ENCODE measurements around the gene DCHS1. TPM values are rescaled to one million over a fixed set of nuclear protein-coding genes. Genes with fewer than 3 reads are reported as not detected.
"Not testable (repeated sequence)": the region's sequence is repeated elsewhere in the genome, so short reads cannot be mapped to it uniquely, and the experiment has no call there.

The DCHS1 gene
- total RNA-seq: under 1 TPM; 0.89 to 0.96 TPM
- 1.5 TPM for polyA plus RNA-seq

DNA sequence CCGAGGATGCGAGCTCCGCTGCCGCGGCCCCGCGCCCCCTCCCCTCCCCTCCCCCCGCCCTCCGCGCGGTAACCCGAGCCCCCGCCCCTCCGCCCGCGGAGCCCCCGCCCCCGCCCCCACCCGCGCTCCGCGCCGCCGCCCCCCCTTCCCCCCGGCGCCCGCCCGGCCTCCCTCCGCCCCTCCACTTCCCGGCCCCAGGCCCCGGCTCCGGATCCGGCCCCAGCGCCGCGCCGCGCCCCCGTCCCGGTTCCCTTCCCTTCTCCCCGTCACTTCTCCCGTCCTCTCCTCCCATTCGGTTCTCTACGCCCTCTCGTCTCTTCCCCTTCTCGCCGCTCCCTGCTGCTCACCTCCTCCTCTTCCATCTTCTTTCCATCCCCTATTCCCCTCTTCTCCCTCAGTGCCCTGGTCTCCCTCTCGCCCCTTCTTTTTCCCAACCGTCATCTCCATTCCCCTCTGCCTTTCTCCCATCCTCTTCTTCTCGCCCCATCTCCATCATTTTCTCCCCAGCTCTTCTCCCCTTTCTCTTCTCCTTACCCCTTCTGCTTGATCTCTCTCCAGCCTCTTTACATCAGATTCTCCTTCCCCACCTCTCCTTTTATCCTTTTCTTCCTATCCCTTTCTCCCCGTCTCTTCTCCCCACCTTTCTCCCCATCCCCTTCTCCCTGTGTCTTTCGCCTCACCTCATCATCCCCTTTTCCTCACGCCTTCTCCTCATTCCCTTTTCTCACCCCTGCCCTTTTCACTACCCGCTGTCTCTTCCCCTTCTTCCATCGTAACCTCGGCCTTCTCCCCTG, at the start of gene DCHS1:
TSS of gene DCHS1 (minus strand) at position 20 of the 794 bp plus-strand sequence. CDS start 14,196 bp downstream, outside the sequence.
- Mint-ChIP-seq H3K36me3 (no peaks in the 10 kb centered on the region), H3K27me3 (peaks cover 0 to 2% of the 10 kb centered on the region in 2 donors), H3K27ac (peak within 1 kb of the TSS in 6 of 8 donors; percentile 1 to 82 (median 28)), H3K9me3 (no peaks in the 10 kb centered on the region), H3K4me1 (peaks cover 0 to 3% (median 2%) of the 10 kb centered on the region in 3 donors), H3K4me3 (peak within 1 kb of the TSS; percentile 46 to 86 (median 72))
- DNase-seq: peak in 3 of 5 donors; percentile 6 to 30 (median 25)
- Histone ChIP-seq H3K9me3 (ENCODE audit: low read length) (no peaks in the 10 kb centered on the region), H3K36me3 (ENCODE audit: insufficient read depth, low read length) (no peaks in the 10 kb centered on the region), H3K27me3 (ENCODE audit: insufficient read depth, low read length, poor library complexity, severe bottlenecking) (no peaks in the 10 kb centered on the region), H3K4me1 (ENCODE audit: insufficient read depth, low read length) (peaks cover 27% of the 10 kb centered on the region), H3K4me3 (ENCODE audit: low read length) (peak within 1 kb of the TSS; percentile 40), H3K27ac (ENCODE audit: low read depth, low read length) (no peak within 1 kb of the TSS)
- ChIA-PET POLR2A (interaction anchor here (0.6 to 1.4 kb wide), 4 partner anchors 15 to 44 kb away, joined by 3 to 12 read pairs (median 3); partner anchors contain the start of genes MRPL17 and TPP1), CTCF (interaction anchor here (1.0 to 1.8 kb wide), 4 partner anchors 9 to 43 kb away, joined by 3 to 4 read pairs (median 3); no protein-coding TSS in a partner anchor)

GRCh38 chr11:6703247-6704063, 47.8 kb upstream of the DCHS1 start:
- Mint-ChIP-seq H3K36me3 (peaks cover 0 to 35% (median 8%) of the 10 kb centered on the region in 3 donors), H3K4me3 (no peak overlapping the region), H3K27ac (peak overlapping the region in 4 of 8 donors; percentile 55 to 82 (median 61)), H3K27me3 (no peaks in the 10 kb centered on the region), H3K9me3 (no peaks in the 10 kb centered on the region), H3K4me1 (peaks cover 4 to 14% (median 11%) of the 10 kb centered on the region in 3 donors)
- H3K9me3 ChIP-seq (ENCODE audit: low read length): no peaks in the 10 kb centered on the region
- POLR2A ChIA-PET: no interaction called here
- H3K27ac ChIP-seq (ENCODE audit: low read depth, low read length): no peak overlapping the region
- CTCF ChIA-PET: interaction anchor here (0.8 to 1.6 kb wide), 3 partner anchors 34 to 54 kb away, joined by 3 to 4 read pairs (median 3); no protein-coding TSS in a partner anchor
- no peaks in the 10 kb centered on the region for H3K36me3 ChIP-seq (ENCODE audit: insufficient read depth, low read length)
- H3K27me3 ChIP-seq (ENCODE audit: insufficient read depth, low read length, poor library complexity, severe bottlenecking): no peaks in the 10 kb centered on the region
- peak in 2 of 5 donors; percentile 7 to 59 for DNase-seq
- H3K4me1 ChIP-seq (ENCODE audit: insufficient read depth, low read length): no peaks in the 10 kb centered on the region
- no peak overlapping the region for H3K4me3 ChIP-seq (ENCODE audit: low read length)

DNA sequence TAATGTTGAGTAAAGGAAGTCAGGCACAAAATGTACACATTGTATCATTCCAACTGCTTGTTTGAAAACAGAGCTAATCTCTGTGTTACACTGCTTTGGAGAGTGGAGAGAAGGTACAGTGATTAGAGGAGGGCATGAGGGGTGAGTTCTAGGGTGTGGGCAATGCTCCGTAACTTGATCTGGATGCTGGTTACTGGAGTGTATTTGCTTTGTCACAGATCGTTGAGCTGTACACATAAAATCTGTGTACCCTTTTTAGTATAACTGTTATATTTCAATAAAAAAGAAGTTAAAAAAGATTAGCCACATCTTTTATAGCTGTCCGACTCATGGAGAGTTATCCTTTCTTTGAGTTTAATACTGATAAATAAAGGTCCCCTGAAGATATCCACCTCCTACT, 46.3 kb upstream of the DCHS1 start:
- H3K4me3 Mint-ChIP-seq; H3K27me3 ChIP-seq (ENCODE audit: insufficient read depth, low read length, poor library complexity, severe bottlenecking); DNase-seq; H3K36me3 ChIP-seq (ENCODE audit: insufficient read depth, low read length); H3K9me3 Mint-ChIP-seq; H3K9me3 ChIP-seq (ENCODE audit: low read length); H3K4me1 ChIP-seq (ENCODE audit: insufficient read depth, low read length); H3K27me3 Mint-ChIP-seq; POLR2A ChIA-PET; H3K4me3 ChIP-seq (ENCODE audit: low read length); H3K27ac ChIP-seq (ENCODE audit: low read depth, low read length): not testable (repeated sequence)
- CTCF ChIA-PET: interaction anchor here (0.9 to 1.6 kb wide), 3 partner anchors 53 to 171 kb away, joined by 3 to 5 read pairs (median 3); no protein-coding TSS in a partner anchor
- Mint-ChIP-seq H3K27ac (peak overlapping the region in 1 of 8 donors; percentile 68), H3K4me1 (peaks cover 6 to 11% (median 10%) of the 10 kb centered on the region in 3 donors), H3K36me3 (peaks cover 0 to 36% (median 10%) of the 10 kb centered on the region in 3 donors)

DNA sequence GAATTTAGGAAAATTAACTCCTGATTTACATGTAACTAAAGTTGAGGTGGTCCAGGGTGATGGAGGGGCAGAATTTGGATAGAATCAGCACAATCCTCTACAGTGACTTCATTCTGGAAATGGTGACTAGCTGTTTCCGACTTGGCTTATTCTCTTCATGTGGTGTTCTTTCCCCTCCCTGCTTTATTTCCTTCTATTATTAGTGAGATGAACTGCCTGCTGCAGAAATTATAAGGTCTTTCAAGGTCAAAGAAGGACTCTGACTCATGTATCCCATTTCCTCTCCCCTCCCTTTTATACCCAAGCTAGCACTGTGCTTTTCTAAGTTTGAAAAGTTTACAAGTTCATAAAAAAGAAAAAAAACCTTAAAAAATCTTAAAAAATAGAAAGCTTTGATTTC, 39.8 kb upstream of the DCHS1 start:
- Histone ChIP-seq H3K4me1 (ENCODE audit: insufficient read depth, low read length) (peaks cover 16% of the 10 kb centered on the region), H3K9me3 (ENCODE audit: low read length) (no peaks in the 10 kb centered on the region), H3K27ac (ENCODE audit: low read depth, low read length) (no peak overlapping the region), H3K4me3 (ENCODE audit: low read length) (no peak overlapping the region), H3K36me3 (ENCODE audit: insufficient read depth, low read length) (no peaks in the 10 kb centered on the region), H3K27me3 (ENCODE audit: insufficient read depth, low read length, poor library complexity, severe bottlenecking) (no peaks in the 10 kb centered on the region)
- CTCF ChIA-PET: interaction anchor here (0.7 to 1.9 kb wide), 5 partner anchors 11 to 165 kb away, joined by 3 to 5 read pairs (median 3); partner anchors contain the start of gene TPP1
- peaks cover 24 to 32% (median 27%) of the 10 kb centered on the region in 3 donors for H3K4me1 Mint-ChIP-seq
- peak overlapping the region in 3 of 8 donors; percentile 29 to 54 (median 46) for H3K27ac Mint-ChIP-seq
- POLR2A ChIA-PET: interaction anchor here (1.2 kb wide), 1 partner anchor 12 kb away, joined by 6 read pairs; the partner anchor contains the start of gene MRPL17
- H3K9me3 Mint-ChIP-seq: no peaks in the 10 kb centered on the region
- H3K4me3 Mint-ChIP-seq: no peak overlapping the region
- DNase-seq: no peak
- H3K27me3 Mint-ChIP-seq: no peaks in the 10 kb centered on the region
- peaks cover 0 to 19% (median 9%) of the 10 kb centered on the region in 3 donors for H3K36me3 Mint-ChIP-seq

GRCh38 chr11:6694229-6694535, 38.6 kb upstream of the DCHS1 start:
- peak overlapping the region in 4 of 8 donors; percentile 40 to 88 (median 72) for H3K27ac Mint-ChIP-seq
- CTCF ChIA-PET: interaction anchor here (0.7 to 1.0 kb wide), 2 partner anchors 10 to 90 kb away, joined by 4 to 6 read pairs; no protein-coding TSS in a partner anchor

GRCh38 chr11:6693342-6694228, 38.0 kb upstream of the DCHS1 start:
- no peak overlapping the region for H3K27ac ChIP-seq (ENCODE audit: low read depth, low read length)
- Mint-ChIP-seq H3K36me3 (peaks cover 0 to 8% (median 6%) of the 10 kb centered on the region in 3 donors), H3K27me3 (no peaks in the 10 kb centered on the region), H3K4me1 (peaks cover 24 to 32% (median 27%) of the 10 kb centered on the region in 3 donors), H3K4me3 (peak overlapping the region in 1 of 7 donors; percentile 22), H3K9me3 (no peaks in the 10 kb centered on the region), H3K27ac (peak overlapping the region in 5 of 8 donors; percentile 40 to 88 (median 75))
- H3K27me3 ChIP-seq (ENCODE audit: insufficient read depth, low read length, poor library complexity, severe bottlenecking): no peaks in the 10 kb centered on the region
- H3K4me3 ChIP-seq (ENCODE audit: low read length): no peak overlapping the region
- no peaks in the 10 kb centered on the region for H3K9me3 ChIP-seq (ENCODE audit: low read length)
- H3K4me1 ChIP-seq (ENCODE audit: insufficient read depth, low read length): peaks cover 16% of the 10 kb centered on the region
- peak in 2 of 5 donors; percentile 22 to 24 for DNase-seq
- no peaks in the 10 kb centered on the region for H3K36me3 ChIP-seq (ENCODE audit: insufficient read depth, low read length)
- ChIA-PET POLR2A (interaction anchor here (0.7 kb wide), 2 partner anchors 10 to 459 kb away, joined by 4 to 6 read pairs; no protein-coding TSS in a partner anchor), CTCF (interaction anchor here (0.7 to 1.0 kb wide), 3 partner anchors 11 to 314 kb away, joined by 3 to 6 read pairs (median 4); no protein-coding TSS in a partner anchor)

More at GRCh38 chr11:6694229-6694535, 38.6 kb upstream of the DCHS1 start:
- no peak for DNase-seq
- Mint-ChIP-seq H3K4me3 (peak overlapping the region in 1 of 7 donors; percentile 22), H3K27me3 (no peaks in the 10 kb centered on the region), H3K4me1 (peaks cover 24 to 32% (median 27%) of the 10 kb centered on the region in 3 donors), H3K36me3 (peaks cover 0 to 11% (median 6%) of the 10 kb centered on the region in 3 donors), H3K9me3 (no peaks in the 10 kb centered on the region)
- POLR2A ChIA-PET: interaction anchor here (0.7 kb wide), 2 partner anchors 10 to 459 kb away, joined by 4 to 6 read pairs; no protein-coding TSS in a partner anchor
- H3K9me3 ChIP-seq (ENCODE audit: low read length): no peaks in the 10 kb centered on the region
- no peak overlapping the region for H3K4me3 ChIP-seq (ENCODE audit: low read length)
- no peaks in the 10 kb centered on the region for H3K36me3 ChIP-seq (ENCODE audit: insufficient read depth, low read length)
- peaks cover 16% of the 10 kb centered on the region for H3K4me1 ChIP-seq (ENCODE audit: insufficient read depth, low read length)
- H3K27me3 ChIP-seq (ENCODE audit: insufficient read depth, low read length, poor library complexity, severe bottlenecking): no peaks in the 10 kb centered on the region
- no peak overlapping the region for H3K27ac ChIP-seq (ENCODE audit: low read depth, low read length)

- H3K4me1 ChIP-seq (ENCODE audit: insufficient read depth, low read length): peaks cover 16% of the 10 kb centered on the region
- Mint-ChIP-seq H3K27me3 (no peaks in the 10 kb centered on the region), H3K36me3 (peaks cover 0 to 4% (median 0%) of the 10 kb centered on the region in 3 donors), H3K4me3 (no peak overlapping the region), H3K4me1 (peaks cover 22 to 32% (median 27%) of the 10 kb centered on the region in 3 donors), H3K27ac (peak overlapping the region in 2 of 8 donors; percentile 13 to 35), H3K9me3 (no peaks in the 10 kb centered on the region)
- ChIA-PET CTCF (no interaction called here), POLR2A (no interaction called here)
- H3K27ac ChIP-seq (ENCODE audit: low read depth, low read length): no peak overlapping the region
- no peaks in the 10 kb centered on the region for H3K27me3 ChIP-seq (ENCODE audit: insufficient read depth, low read length, poor library complexity, severe bottlenecking)
- DNase-seq: no peak
- H3K9me3 ChIP-seq (ENCODE audit: low read length): no peaks in the 10 kb centered on the region
- H3K4me3 ChIP-seq (ENCODE audit: low read length): no peak overlapping the region
- H3K36me3 ChIP-seq (ENCODE audit: insufficient read depth, low read length): no peaks in the 10 kb centered on the region
Observed at GRCh38 chr11:6692128-6692527, 36.5 kb upstream of the DCHS1 start.
